Liver (tissue), 2 donors: ENCODE data around the gene LRRTM4.
"Not testable (repeated sequence)": the region's sequence is repeated elsewhere in the genome, so short reads cannot be mapped to it uniquely, and the experiment has no call there.

ENCODE experiments used
- YY1 ChIP-seq: IDR thresholded peaks from 2 replicates; pipeline ENCODE4 v1.6.1; 2016; ENCODE audit warnings: antibody characterized with exemption, mild to moderate bottlenecking
- TF ChIP-seq, protein P1 (sequence below): fragments of 150-350 bp; IDR thresholded peaks from 2 replicates; pipeline ENCODE4 v1.5.1; 2017; ENCODE audit warnings: improper control_type of control experiment, low read depth, low read length; ENCODE audit not compliant: missing input control
- TF ChIP-seq, protein P2 (sequence below): IDR thresholded peaks from 2 replicates; pipeline ENCODE4 v1.6.1; 2016; ENCODE audit warnings: antibody characterized with exemption
- donor health status: healthy.

- TF ChIP-seq, protein P1, sequence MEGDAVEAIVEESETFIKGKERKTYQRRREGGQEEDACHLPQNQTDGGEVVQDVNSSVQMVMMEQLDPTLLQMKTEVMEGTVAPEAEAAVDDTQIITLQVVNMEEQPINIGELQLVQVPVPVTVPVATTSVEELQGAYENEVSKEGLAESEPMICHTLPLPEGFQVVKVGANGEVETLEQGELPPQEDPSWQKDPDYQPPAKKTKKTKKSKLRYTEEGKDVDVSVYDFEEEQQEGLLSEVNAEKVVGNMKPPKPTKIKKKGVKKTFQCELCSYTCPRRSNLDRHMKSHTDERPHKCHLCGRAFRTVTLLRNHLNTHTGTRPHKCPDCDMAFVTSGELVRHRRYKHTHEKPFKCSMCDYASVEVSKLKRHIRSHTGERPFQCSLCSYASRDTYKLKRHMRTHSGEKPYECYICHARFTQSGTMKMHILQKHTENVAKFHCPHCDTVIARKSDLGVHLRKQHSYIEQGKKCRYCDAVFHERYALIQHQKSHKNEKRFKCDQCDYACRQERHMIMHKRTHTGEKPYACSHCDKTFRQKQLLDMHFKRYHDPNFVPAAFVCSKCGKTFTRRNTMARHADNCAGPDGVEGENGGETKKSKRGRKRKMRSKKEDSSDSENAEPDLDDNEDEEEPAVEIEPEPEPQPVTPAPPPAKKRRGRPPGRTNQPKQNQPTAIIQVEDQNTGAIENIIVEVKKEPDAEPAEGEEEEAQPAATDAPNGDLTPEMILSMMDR = not testable (repeated sequence)
- TF ChIP-seq, protein P2, sequence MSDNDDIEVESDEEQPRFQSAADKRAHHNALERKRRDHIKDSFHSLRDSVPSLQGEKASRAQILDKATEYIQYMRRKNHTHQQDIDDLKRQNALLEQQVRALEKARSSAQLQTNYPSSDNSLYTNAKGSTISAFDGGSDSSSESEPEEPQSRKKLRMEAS = not testable (repeated sequence)
- TF ChIP-seq YY1 = not testable (repeated sequence)
Measured at GRCh38 chr2:77175266-77175780, 346.9 kb downstream of the LRRTM4 start.
